Measurements from ENCODE around the gene CD300E.

Gene CD300E

GRCh38 chr17:74619077-74619673 is 4.4 kb downstream of the CD300E start:
- TF ChIP-seq CTCF (IDR thresholded peaks at IDR 0.05; ENCODE audit: low read depth, low read length, missing control alignments) = no peak
- H3K4me3 ChIP-seq (ENCODE audit: low read depth, low read length) = no peak overlapping the region
- DNase-seq (ENCODE audit: low read depth) = no peak

- TF ChIP-seq CTCF (IDR thresholded peaks at IDR 0.05; ENCODE audit: low read depth, low read length, missing control alignments) = no peak
- no peak for DNase-seq (ENCODE audit: low read depth)
- H3K4me3 ChIP-seq (ENCODE audit: low read depth, low read length) = no peak overlapping the region
These were observed 5.1 kb downstream of the CD300E start for GRCh38 chr17:74618451-74618850.

DNA sequence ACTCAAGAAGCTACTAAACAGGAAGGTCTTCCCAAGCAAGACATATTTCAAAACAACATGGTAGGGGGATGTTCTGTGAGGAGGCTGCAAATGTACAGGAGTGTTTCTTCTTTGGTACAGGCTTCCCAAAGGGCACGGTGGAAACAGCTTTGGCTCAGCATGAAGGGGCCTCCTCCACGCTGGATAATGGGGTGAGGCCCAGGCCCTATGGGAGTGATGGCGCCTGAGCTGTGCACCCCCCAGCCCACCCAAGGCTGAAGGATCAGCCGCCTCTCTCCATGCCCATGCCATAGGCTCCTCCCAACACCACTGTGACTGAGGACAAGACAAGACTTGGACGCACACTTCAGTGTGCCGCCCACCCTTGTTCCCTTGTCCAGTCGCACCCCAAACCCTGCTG is 6.8 kb downstream of the CD300E start:
- no peak for TF ChIP-seq CTCF (IDR thresholded peaks at IDR 0.05; ENCODE audit: low read depth, low read length, missing control alignments)
- no peak overlapping the region for H3K4me3 ChIP-seq (ENCODE audit: low read depth, low read length)
- DNase-seq (ENCODE audit: low read depth) = no peak

- no peak for TF ChIP-seq CTCF (IDR thresholded peaks at IDR 0.05; ENCODE audit: low read depth, low read length, missing control alignments)
- no peak for DNase-seq (ENCODE audit: low read depth)
- H3K4me3 ChIP-seq (ENCODE audit: low read depth, low read length) = no peak overlapping the region
These were observed 11.5 kb downstream of the CD300E start for GRCh38 chr17:74612046-74612445.

- no peak for TF ChIP-seq CTCF (IDR thresholded peaks at IDR 0.05; ENCODE audit: low read depth, low read length, missing control alignments)
- no peak for DNase-seq (ENCODE audit: low read depth)
- H3K4me3 ChIP-seq (ENCODE audit: low read depth, low read length) = no peak overlapping the region
These were observed 13.4 kb downstream of the CD300E start for GRCh38 chr17:74610108-74610507.

GRCh38 chr17:74608511-74608910 is 15.0 kb downstream of the CD300E start:
- TF ChIP-seq CTCF (IDR thresholded peaks at IDR 0.05; ENCODE audit: low read depth, low read length, missing control alignments) = no peak
- no peak for DNase-seq (ENCODE audit: low read depth)
- H3K4me3 ChIP-seq (ENCODE audit: low read depth, low read length) = no peak overlapping the region

DNA sequence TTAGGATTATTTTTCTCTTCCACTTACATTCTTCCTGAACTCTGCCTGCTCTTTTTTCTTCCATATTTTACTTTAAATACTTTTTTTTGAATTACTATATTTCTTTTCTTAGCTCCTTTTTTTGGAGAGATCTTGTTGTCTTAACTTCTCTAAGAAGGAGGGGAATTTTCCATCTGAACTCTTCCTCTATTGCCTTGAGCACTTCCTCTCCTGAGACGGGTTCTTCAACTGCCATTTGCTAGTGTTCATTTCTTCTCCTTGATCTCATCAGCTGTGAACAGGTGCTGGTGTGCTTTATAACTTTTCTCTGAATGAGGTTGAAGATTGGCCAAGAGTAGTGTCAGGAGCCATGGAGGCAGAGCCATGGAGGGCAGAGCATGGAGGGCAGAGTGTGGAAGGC is 16.3 kb downstream of the CD300E start:
- TF ChIP-seq CTCF (IDR thresholded peaks at IDR 0.05; ENCODE audit: low read depth, low read length, missing control alignments) = no peak
- no peak overlapping the region for H3K4me3 ChIP-seq (ENCODE audit: low read depth, low read length)
- no peak for DNase-seq (ENCODE audit: low read depth)
